HL-60/S4 treated with phorbol 12-myristate 13-acetate at 8.2 ng/mL for 4 days and 3 days (cell line): ENCODE measurements around the gene NME5.
"Not testable (repeated sequence)": the region's sequence is repeated elsewhere in the genome, so short reads cannot be mapped to it uniquely, and the experiment has no call there.

Experiments
- in situ Hi-C: fragments of 300-500 bp; cut with MboI; formaldehyde crosslinking; loops from 2 replicates; pipeline ENCODE4 v1.15.0; 2022; ENCODE audit warnings: low sequenced_read_pairs

The NME5 gene

DNA sequence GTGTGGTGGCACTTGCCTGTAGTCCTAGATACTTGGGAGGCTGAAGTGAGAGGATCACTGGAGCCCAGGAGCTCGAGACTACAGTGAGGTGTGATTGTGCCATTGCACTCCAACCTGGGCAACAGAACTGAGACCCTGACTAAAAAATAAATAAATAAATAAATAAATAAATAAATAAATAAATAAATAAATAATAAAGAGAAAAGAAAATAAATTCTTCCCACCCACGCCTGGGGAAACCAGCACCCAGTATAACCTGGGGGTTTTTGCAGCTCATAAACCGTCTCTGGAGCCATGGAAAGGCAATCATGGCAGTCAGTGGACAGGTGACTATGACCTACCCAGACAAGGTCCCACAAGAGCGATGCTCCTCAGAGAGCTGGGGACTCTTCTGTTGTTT is 47.5 kb downstream of the NME5 start:
- in situ Hi-C loops: no loop called here

DNA sequence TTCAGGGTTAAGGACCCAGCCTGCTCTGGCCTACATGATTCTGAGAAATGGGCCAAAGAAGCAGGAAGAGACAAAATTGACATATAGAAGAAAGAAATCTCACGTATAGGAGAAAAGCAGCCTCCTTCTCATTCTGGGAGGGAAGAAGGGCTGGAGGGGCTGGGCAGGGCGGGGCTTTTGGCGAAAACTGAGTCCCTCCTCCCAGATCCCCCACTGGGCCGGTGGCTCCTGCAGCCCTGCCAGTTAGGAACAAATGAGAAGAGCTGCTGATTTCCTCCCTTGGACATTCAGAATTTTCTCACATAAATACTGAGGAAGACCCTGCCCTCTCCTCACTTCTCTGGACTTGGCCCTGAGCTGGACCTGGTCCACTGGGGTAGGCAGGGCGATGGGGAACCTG is 55.5 kb downstream of the NME5 start, which contains the start of gene WNT8A:
TSS of gene WNT8A (plus strand) at position 332 of the 400 bp plus-strand sequence. CDS start 95 bp downstream, outside the sequence.
- in situ Hi-C loops: no loop called here

DNA sequence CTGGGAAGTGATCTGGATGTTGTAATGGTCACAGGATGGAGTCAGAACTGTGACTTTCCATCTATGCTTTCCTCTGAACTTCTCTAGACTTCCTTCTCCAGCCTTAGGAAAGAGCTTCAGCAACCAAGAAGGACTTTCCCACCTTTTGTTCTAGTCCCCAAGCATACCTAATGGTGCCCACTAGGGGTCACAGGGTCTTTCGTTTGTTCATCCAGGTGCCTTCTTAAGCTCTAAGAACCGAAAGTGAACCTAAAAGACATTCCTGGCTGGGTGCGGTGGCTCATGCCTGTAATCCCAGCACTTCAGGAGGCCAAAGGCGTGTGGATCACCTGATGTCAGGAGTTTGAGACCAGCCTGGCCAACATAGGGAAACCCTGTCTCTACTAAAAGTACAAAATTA is 57.2 kb downstream of the NME5 start:
- in situ Hi-C loops: no loop called here

DNA sequence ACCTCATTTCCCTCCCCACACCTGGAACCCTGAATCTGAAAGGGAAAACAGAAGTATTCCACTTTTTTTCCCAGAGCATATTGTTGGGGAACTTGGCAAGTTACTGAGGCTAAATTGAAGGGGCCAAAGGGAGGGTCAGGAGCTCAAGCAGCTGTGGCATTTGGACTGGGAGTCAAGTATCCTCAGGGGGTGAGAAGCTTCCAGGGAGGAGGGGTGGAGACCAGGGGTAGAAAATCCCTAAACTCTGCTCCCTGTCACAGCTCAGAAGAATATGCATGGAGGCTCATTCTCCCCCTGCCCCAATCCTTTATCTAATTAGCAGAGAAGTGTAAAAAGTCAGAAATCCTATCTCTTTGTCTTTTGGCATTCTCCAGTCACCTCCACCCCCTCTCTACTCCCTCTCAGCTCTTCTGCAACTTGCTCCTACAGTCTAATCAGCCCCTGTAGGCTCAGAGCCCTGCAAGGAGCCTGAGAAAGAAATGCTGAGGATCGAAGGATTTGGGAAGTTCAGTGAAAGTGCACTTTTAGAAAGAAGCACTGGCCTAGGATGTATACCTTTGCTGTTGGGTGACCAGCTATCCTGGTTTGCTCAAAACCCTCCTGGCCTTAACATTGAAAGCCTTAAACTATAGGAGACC is 61.1 kb downstream of the NME5 start:
- in situ Hi-C loops: no loop called here

DNA sequence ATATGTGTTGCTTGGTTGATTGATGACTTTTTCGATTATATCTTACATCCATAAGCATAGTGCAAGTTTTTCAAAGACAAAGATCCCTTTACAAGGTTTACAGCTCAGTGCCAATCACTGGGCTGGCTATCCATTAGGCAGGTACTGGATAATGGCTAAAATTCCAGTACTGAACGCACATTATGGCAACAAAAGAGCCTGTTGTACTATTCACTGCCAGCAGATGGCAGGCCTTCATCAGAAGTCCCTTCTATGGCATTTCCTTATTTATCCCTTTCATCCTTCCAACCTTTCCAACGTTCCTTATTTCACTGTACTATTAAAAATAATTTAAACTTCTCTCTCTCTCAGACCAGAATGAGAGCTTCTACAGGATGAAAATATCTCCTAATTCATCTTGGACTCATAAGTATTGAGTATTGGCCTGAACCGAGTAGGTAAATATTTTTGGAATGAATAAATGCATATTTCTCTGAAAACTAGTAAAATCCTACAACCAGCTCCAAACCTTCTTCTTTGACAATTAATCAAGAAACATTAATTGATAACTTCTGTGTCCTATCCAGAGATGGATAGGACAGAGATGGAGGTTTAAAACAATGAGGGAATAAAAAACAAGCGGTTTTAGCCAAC is 62.0 kb downstream of the NME5 start:
- in situ Hi-C loops: no loop called here

DNA sequence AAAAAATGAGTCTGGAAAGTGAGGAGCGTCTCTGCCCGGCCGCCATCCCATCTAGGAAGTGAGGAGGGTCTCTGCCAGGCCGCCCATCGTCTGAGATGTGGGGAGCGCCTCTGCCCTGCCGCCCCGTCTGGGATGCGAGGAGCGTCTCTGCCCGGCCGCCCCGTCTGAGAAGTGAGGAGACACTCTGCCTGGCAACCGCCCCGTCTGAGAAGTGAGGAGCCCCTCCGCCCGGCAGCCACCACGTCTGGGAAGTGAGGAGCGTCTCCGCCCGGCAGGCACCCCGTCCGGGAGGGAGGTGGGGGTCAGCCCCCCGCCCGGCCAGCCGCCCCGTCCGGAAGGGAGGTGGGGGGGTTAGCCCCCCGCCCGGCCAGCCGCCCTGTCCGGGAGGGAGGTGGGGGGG is 69.2 kb downstream of the NME5 start:
- in situ Hi-C loops: not testable (repeated sequence)

DNA sequence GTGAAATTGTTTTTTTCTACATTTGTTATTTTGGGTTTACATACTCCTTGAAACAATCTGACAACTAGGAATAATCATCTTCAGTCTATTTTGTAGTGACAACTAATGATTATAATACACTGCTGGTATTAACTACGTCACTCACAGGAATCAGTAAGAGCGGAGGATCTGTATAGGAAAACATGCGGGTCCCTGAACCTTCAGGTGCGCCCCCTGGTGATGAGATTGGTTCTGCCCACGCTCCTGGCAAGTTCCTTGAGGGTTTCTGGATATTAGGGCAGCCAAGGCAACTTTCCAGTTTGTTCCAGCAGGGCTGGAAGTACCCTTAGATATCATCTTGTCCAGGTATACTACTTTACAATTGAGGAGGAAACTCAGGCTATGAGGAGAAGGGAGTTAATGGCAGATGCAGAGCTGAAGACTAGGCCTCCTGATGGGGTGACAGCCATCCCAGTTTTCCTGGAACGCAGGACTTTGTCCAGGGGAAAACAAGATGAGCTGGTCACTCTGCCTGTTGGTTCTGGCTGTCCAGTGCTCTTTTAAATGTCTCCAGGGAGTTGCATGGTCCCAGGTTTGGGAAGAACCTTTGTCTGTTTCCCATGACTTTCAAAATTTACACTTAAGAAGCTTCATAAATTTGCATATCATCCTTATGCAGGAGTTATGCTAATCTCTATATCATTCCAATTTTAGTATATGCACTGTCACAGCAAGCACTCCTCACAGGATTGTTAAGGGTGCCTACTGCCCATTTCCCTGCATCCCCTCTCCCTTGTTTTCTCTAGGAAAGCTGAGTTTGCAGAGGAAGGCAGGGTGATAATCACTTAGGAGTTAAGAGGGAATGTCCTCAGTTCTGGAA is 70.3 kb downstream of the NME5 start:
- in situ Hi-C loops: no loop called here

DNA sequence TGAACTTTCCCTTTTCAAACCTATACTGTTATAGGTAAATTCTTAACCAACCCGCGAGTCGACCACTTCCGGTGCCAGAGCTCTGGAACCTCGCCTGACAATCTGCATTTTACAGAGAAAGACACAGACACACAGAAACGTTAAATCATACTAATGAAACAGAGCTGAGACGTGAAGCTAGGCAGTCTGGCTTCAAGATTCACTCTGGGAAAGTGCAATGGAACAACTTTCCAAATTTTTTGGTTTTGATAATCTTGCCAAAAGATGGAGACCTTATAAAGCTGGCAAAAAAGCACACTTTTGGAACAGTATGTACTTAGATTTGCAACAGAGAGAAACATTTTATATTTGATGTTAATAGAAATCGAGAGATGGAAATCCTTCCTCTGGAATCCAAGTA is 71.3 kb downstream of the NME5 start:
- in situ Hi-C loops: no loop called here
